Measurements from ENCODE around the gene HAP1. TPM values are rescaled to one million over a fixed set of nuclear protein-coding genes. Genes with fewer than 3 reads are reported as not detected.
A peak's percentile ranks its signal among the peaks of the same experiment; 100 is the strongest.

Gene HAP1
- total RNA-seq, 4 donors from 2014 or later = 0.34 to 0.94 (median 0.53) TPM

GRCh38 chr17:41769346-41769862 is 35.0 kb upstream of the HAP1 start:
- WGBS, 2 donors = 60 to 90% methylated on average over 1 to 2 of the region's 16 CpGs
- TF ChIP-seq CTCF (IDR thresholded peaks at IDR 0.05) (no peak), POLR2A (IDR thresholded peaks at IDR 0.05) (no peak)
- peaks cover 56 to 81% (median 59%) of the 10 kb centered on the region in 3 donors for H3K36me3 ChIP-seq
- peaks cover 26 to 53% (median 32%) of the 10 kb centered on the region in 3 donors for H3K4me1 ChIP-seq
- H3K27ac ChIP-seq = peak overlapping the region in 2 of 4 donors; percentile 98 to 99
- no peak overlapping the region for H3K4me3 ChIP-seq
- H3K9me3 ChIP-seq = no peaks in the 10 kb centered on the region
- intact Hi-C loops (cut with DNase I) = no loop called here
- DNase-seq = no peak
- no peaks in the 10 kb centered on the region for H3K27me3 ChIP-seq

- Histone ChIP-seq H3K36me3 (peaks cover 56 to 83% (median 64%) of the 10 kb centered on the region in 3 donors), H3K27me3 (no peaks in the 10 kb centered on the region), H3K4me3 (no peak overlapping the region), H3K27ac (peak overlapping the region in 2 of 4 donors; percentile 98 to 99), H3K4me1 (peaks cover 22 to 47% (median 26%) of the 10 kb centered on the region in 3 donors), H3K9me3 (no peaks in the 10 kb centered on the region)
- DNase-seq = no peak
- TF ChIP-seq CTCF (IDR thresholded peaks at IDR 0.05) (no peak), POLR2A (IDR thresholded peaks at IDR 0.05) (no peak)
- WGBS, 2 donors = 92 to 93% methylated on average over 7 to 16 of the region's 23 CpGs
- intact Hi-C loops (cut with DNase I) = no loop called here
These were observed 34.3 kb upstream of the HAP1 start for GRCh38 chr17:41768682-41769288.

- DNase-seq = no peak
These were observed 33.0 kb upstream of the HAP1 start for GRCh38 chr17:41767324-41768042.

GRCh38 chr17:41766135-41766534 is 31.7 kb upstream of the HAP1 start:
- no peaks in the 10 kb centered on the region for H3K27me3 ChIP-seq
- peaks cover 66 to 100% (median 82%) of the 10 kb centered on the region in 3 donors for H3K36me3 ChIP-seq
- no peaks in the 10 kb centered on the region for H3K9me3 ChIP-seq
- no peak for DNase-seq
- TF ChIP-seq POLR2A (IDR thresholded peaks at IDR 0.05) (no peak), CTCF (IDR thresholded peaks at IDR 0.05) (no peak)
- peak overlapping the region in 1 of 4 donors; percentile 21 for H3K27ac ChIP-seq
- intact Hi-C loops (cut with DNase I) = no loop called here
- no peak overlapping the region for H3K4me3 ChIP-seq
- H3K4me1 ChIP-seq = peaks cover 0 to 20% (median 2%) of the 10 kb centered on the region in 3 donors

More at GRCh38 chr17:41767324-41768042, 33.0 kb upstream of the HAP1 start:
- H3K4me1 ChIP-seq = peaks cover 12 to 34% (median 13%) of the 10 kb centered on the region in 3 donors
- no peak overlapping the region for H3K4me3 ChIP-seq
- TF ChIP-seq POLR2A (IDR thresholded peaks at IDR 0.05) = no peak
- TF ChIP-seq CTCF (IDR thresholded peaks at IDR 0.05) = no peak
- WGBS, 2 donors = 91 to 92% methylated on average over 10 to 12 of the region's 18 CpGs
- H3K27ac ChIP-seq = no peak overlapping the region
- no peaks in the 10 kb centered on the region for H3K27me3 ChIP-seq
- no peaks in the 10 kb centered on the region for H3K9me3 ChIP-seq
- H3K36me3 ChIP-seq = peaks cover 68 to 96% (median 77%) of the 10 kb centered on the region in 3 donors
- intact Hi-C loops (cut with DNase I) = no loop called here

GRCh38 chr17:41763327-41763726 is 28.9 kb upstream of the HAP1 start:
- Histone ChIP-seq H3K9me3 (no peaks in the 10 kb centered on the region), H3K27ac (peak overlapping the region in 2 of 4 donors; percentile 21 to 59), H3K36me3 (peaks cover 63 to 100% (median 82%) of the 10 kb centered on the region in 3 donors), H3K27me3 (no peaks in the 10 kb centered on the region), H3K4me1 (peaks cover 0 to 8% (median 0%) of the 10 kb centered on the region in 3 donors), H3K4me3 (no peak overlapping the region)
- 91 to 95% methylated on average over 3 to 7 of the region's 8 CpGs for WGBS, 2 donors
- no peak for DNase-seq
- TF ChIP-seq POLR2A (IDR thresholded peaks at IDR 0.05) = no peak
- TF ChIP-seq CTCF (IDR thresholded peaks at IDR 0.05) = no peak
- intact Hi-C loops (cut with DNase I) = no loop called here

All from esophagus squamous epithelium (tissue), 5 donors.